Chondrocyte (in vitro differentiated cells): ENCODE measurements around the gene HLA-DRB1. TPM values are rescaled to one million over a fixed set of nuclear protein-coding genes. Genes with fewer than 3 reads are reported as not detected.

Experiments used
- DNase-seq: peaks from one replicate; pipeline ENCODE4 v3.0.0; 2021; ENCODE audit warnings: mixed read lengths, low spot score
- H3K27ac Mint-ChIP-seq: one replicate; pipeline ENCODE4 v1.8.0; 2021; ENCODE audit warnings: mild to moderate bottlenecking, moderate library complexity, mixed read lengths; ENCODE audit not compliant: unreplicated experiment
- H3K27me3 Mint-ChIP-seq: 2 replicates; pipeline ENCODE4 v1.8.0; 2021; ENCODE audit warnings: low read depth, mixed read lengths
- H3K36me3 Mint-ChIP-seq: 2 replicates; pipeline ENCODE4 v1.8.0; 2021; ENCODE audit warnings: low read depth, mixed read lengths
- H3K4me1 Mint-ChIP-seq: 2 replicates; pipeline ENCODE4 v1.8.0; 2021; ENCODE audit warnings: low read depth, mild to moderate bottlenecking, mixed read lengths
- H3K4me3 Mint-ChIP-seq: one replicate; pipeline ENCODE4 v1.8.0; 2021; ENCODE audit warnings: mild to moderate bottlenecking, moderate library complexity, mixed read lengths; ENCODE audit not compliant: unreplicated experiment
- H3K9me3 Mint-ChIP-seq: 2 replicates; pipeline ENCODE4 v1.8.0; 2021; ENCODE audit warnings: low read depth, mixed read lengths
- CTCF ChIP-seq: fragments of 200-600 bp; sonication (generic); IDR thresholded peaks from 2 replicates; pipeline ENCODE4 v1.5.0; 2021; ENCODE audit warnings: antibody characterized with exemption, mild to moderate bottlenecking, moderate library complexity
- total RNA-seq: library from RNA; stranded (reverse); gene quantifications from 3 replicates; pipeline ENCODE4 v1.2.1, GENCODE V29; 2021

HLA-DRB1 gene
- total RNA-seq, 1 donor from 2014 or later: not detected

GRCh38 chr6:32614366-32615081 lies 24.9 kb upstream of the HLA-DRB1 start:
- Mint-ChIP-seq H3K4me3 (no peak overlapping the region), H3K36me3 (peaks cover 1% of the 10 kb centered on the region), H3K27me3 (peaks cover 14% of the 10 kb centered on the region), H3K4me1 (no peaks in the 10 kb centered on the region), H3K9me3 (peaks cover 5% of the 10 kb centered on the region), H3K27ac (no peak overlapping the region)
- no peak for TF ChIP-seq CTCF
- no peak for DNase-seq

GRCh38 chr6:32613475-32613874 lies 23.8 kb upstream of the HLA-DRB1 start:
- H3K36me3 Mint-ChIP-seq: peaks cover 1% of the 10 kb centered on the region
- H3K9me3 Mint-ChIP-seq: peaks cover 5% of the 10 kb centered on the region
- no peak overlapping the region for H3K4me3 Mint-ChIP-seq
- H3K27ac Mint-ChIP-seq: no peak overlapping the region
- DNase-seq: no peak
- H3K27me3 Mint-ChIP-seq: peaks cover 14% of the 10 kb centered on the region
- no peaks in the 10 kb centered on the region for H3K4me1 Mint-ChIP-seq
- no peak for TF ChIP-seq CTCF

GRCh38 chr6:32610682-32611296 lies 21.1 kb upstream of the HLA-DRB1 start:
- H3K36me3 Mint-ChIP-seq: no peaks in the 10 kb centered on the region
- no peak overlapping the region for H3K27ac Mint-ChIP-seq
- TF ChIP-seq CTCF: no peak
- no peak overlapping the region for H3K4me3 Mint-ChIP-seq
- peaks cover 16% of the 10 kb centered on the region for H3K27me3 Mint-ChIP-seq
- no peaks in the 10 kb centered on the region for H3K4me1 Mint-ChIP-seq
- H3K9me3 Mint-ChIP-seq: no peaks in the 10 kb centered on the region
- no peak for DNase-seq

- H3K9me3 Mint-ChIP-seq: no peaks in the 10 kb centered on the region
- no peak for TF ChIP-seq CTCF
- no peaks in the 10 kb centered on the region for H3K36me3 Mint-ChIP-seq
- H3K27ac Mint-ChIP-seq: no peak overlapping the region
- no peak overlapping the region for H3K4me3 Mint-ChIP-seq
- peaks cover 13% of the 10 kb centered on the region for H3K27me3 Mint-ChIP-seq
- DNase-seq: no peak
- no peaks in the 10 kb centered on the region for H3K4me1 Mint-ChIP-seq
These were observed 20.3 kb upstream of the HLA-DRB1 start for GRCh38 chr6:32609731-32610640.

- Mint-ChIP-seq H3K9me3 (no peaks in the 10 kb centered on the region), H3K4me3 (no peak overlapping the region), H3K27me3 (peaks cover 13% of the 10 kb centered on the region), H3K36me3 (no peaks in the 10 kb centered on the region), H3K27ac (no peak overlapping the region), H3K4me1 (no peaks in the 10 kb centered on the region)
- TF ChIP-seq CTCF: no peak
- no peak for DNase-seq
These were observed 19.7 kb upstream of the HLA-DRB1 start for GRCh38 chr6:32609391-32609730.
